KMS-11 (cell line): ENCODE data around the gene CDCA4.
A peak's percentile ranks its signal among the peaks of the same experiment; 100 is the strongest.

ENCODE experiments used
- H2AFZ ChIP-seq: fragments of 200-600 bp; sonication (generic); 2 replicates; pipeline ENCODE4 v1.6.1; 2016; ENCODE audit warnings: antibody characterized with exemption, mixed run types, low read depth
- H3K27ac ChIP-seq: fragments of 200-600 bp; sonication (generic); 2 replicates; pipeline ENCODE4 v1.6.1; 2016; ENCODE audit warnings: mild to moderate bottlenecking, mixed run types
- H3K27me3 ChIP-seq: fragments of 200-600 bp; sonication (generic); 2 replicates; pipeline ENCODE4 v1.6.1; 2017; ENCODE audit warnings: mild to moderate bottlenecking, low read depth, mixed run types, moderate library complexity; ENCODE audit not compliant: insufficient read depth
- H3K36me3 ChIP-seq: fragments of 200-600 bp; sonication (generic); 2 replicates; pipeline ENCODE4 v1.6.1; 2017; ENCODE audit warnings: mild to moderate bottlenecking, mixed run types; ENCODE audit not compliant: insufficient read depth
- H3K4me1 ChIP-seq: fragments of 200-600 bp; sonication (generic); 2 replicates; pipeline ENCODE4 v1.6.1; 2016; ENCODE audit warnings: mild to moderate bottlenecking, low read depth, mixed run types; ENCODE audit not compliant: poor library complexity, severe bottlenecking
- H3K4me2 ChIP-seq: fragments of 200-600 bp; sonication (generic); 2 replicates; pipeline ENCODE4 v1.7.0; 2016; ENCODE audit warnings: mild to moderate bottlenecking, mixed run types
- H3K4me3 ChIP-seq: fragments of 200-600 bp; sonication (generic); IDR thresholded peaks from 2 replicates; pipeline ENCODE4 v1.6.1; 2017; ENCODE audit warnings: low read depth, low read length, mixed read lengths; ENCODE audit not compliant: insufficient read depth
- H3K79me2 ChIP-seq: fragments of 200-600 bp; sonication (generic); 2 replicates; pipeline ENCODE4 v1.6.1; 2016; ENCODE audit warnings: low read depth, mixed run types; ENCODE audit not compliant: insufficient read depth
- H3K9ac ChIP-seq: fragments of 200-600 bp; sonication (generic); 2 replicates; pipeline ENCODE4 v1.6.1; 2016; ENCODE audit warnings: mild to moderate bottlenecking, mixed run types
- H4K20me1 ChIP-seq: fragments of 200-600 bp; sonication (generic); 2 replicates; pipeline ENCODE4 v1.6.1; 2016; ENCODE audit warnings: mild to moderate bottlenecking, mixed run types; ENCODE audit not compliant: insufficient read depth
- CTCF ChIP-seq: fragments of 200-600 bp; sonication (generic); conservative IDR thresholded peaks from 2 replicates; pipeline ENCODE4 v1.6.1; 2017; ENCODE audit warnings: low read depth, mild to moderate bottlenecking, antibody characterized with exemption, low read length, moderate library complexity, mixed read lengths

The CDCA4 gene

GRCh38 chr14:105023144-105023543 lies 2.3 kb upstream of the CDCA4 start:
- Histone ChIP-seq H3K79me2 (peaks cover 29% of the 10 kb centered on the region), H4K20me1 (peaks cover 9% of the 10 kb centered on the region; the same call in 1 of the 2 replicates), H3K4me1 (peaks cover 26% of the 10 kb centered on the region), H3K36me3 (no peaks in the 10 kb centered on the region), H3K4me3 (no peak overlapping the region), H3K27ac (no peak overlapping the region), H2AFZ (no peak overlapping the region), H3K27me3 (no peaks in the 10 kb centered on the region), H3K4me2 (no peak overlapping the region), H3K9ac (no peak overlapping the region)
- TF ChIP-seq CTCF, result no peak

- Histone ChIP-seq H3K27ac (no peak overlapping the region), H3K36me3 (no peaks in the 10 kb centered on the region), H2AFZ (no peak overlapping the region), H3K9ac (no peak overlapping the region; the same call in 1 of the 2 replicates), H3K27me3 (no peaks in the 10 kb centered on the region), H3K4me3 (no peak overlapping the region), H3K4me2 (peak overlapping the region; percentile 57; the same call in 1 of the 2 replicates), H4K20me1 (peaks cover 16% of the 10 kb centered on the region; the same call in 1 of the 2 replicates), H3K4me1 (peaks cover 33% of the 10 kb centered on the region), H3K79me2 (peaks cover 38% of the 10 kb centered on the region)
- no peak for TF ChIP-seq CTCF
Observed at GRCh38 chr14:105022276-105022670, 1.4 kb upstream of the CDCA4 start.

GRCh38 chr14:105021656-105022275 lies 883 bp upstream of the CDCA4 start:
- Histone ChIP-seq H3K4me1 (peaks cover 33% of the 10 kb centered on the region), H3K27ac (peak overlapping the region; percentile 70)

More at GRCh38 chr14:105021656-105022275, 883 bp upstream of the CDCA4 start:
- no peak overlapping the region for H3K4me3 ChIP-seq
- H3K79me2 ChIP-seq, result peaks cover 43% of the 10 kb centered on the region
- no peaks in the 10 kb centered on the region for H3K27me3 ChIP-seq
- peak overlapping the region; percentile 74 for H3K9ac ChIP-seq
- H3K4me2 ChIP-seq, result peak overlapping the region; percentile 57
- no peaks in the 10 kb centered on the region for H3K36me3 ChIP-seq
- H4K20me1 ChIP-seq, result peaks cover 21% of the 10 kb centered on the region
- no peak for TF ChIP-seq CTCF
- H2AFZ ChIP-seq, result peak overlapping the region; percentile 60
